IMR-90 (cell line): ENCODE measurements around the gene CCNI.

Experiments
- CTCF ChIP-seq: conservative IDR thresholded peaks from 2 replicates; pipeline ENCODE4 v1.5.1; 2012; ENCODE audit warnings: mild to moderate bottlenecking, low read depth, low read length, improper control_type of control experiment
- POLR2A ChIP-seq: IDR thresholded peaks from 2 replicates; pipeline ENCODE4 v1.6.1; 2012; ENCODE audit warnings: mild to moderate bottlenecking, low read depth, low read length
- RAD21 ChIP-seq: IDR thresholded peaks from 2 replicates; pipeline ENCODE4 v1.6.1; 2012; ENCODE audit warnings: low read length, improper control_type of control experiment
- RCOR1 ChIP-seq: IDR thresholded peaks from 2 replicates; pipeline ENCODE4 v1.6.1; 2012; ENCODE audit warnings: mild to moderate bottlenecking, low read length, improper control_type of control experiment; ENCODE audit not compliant: insufficient replicate concordance
- RFX5 ChIP-seq: IDR thresholded peaks from 2 replicates; pipeline ENCODE4 v1.8.0; 2012; ENCODE audit warnings: low read depth, mild to moderate bottlenecking, low read length, moderate library complexity

DNA sequence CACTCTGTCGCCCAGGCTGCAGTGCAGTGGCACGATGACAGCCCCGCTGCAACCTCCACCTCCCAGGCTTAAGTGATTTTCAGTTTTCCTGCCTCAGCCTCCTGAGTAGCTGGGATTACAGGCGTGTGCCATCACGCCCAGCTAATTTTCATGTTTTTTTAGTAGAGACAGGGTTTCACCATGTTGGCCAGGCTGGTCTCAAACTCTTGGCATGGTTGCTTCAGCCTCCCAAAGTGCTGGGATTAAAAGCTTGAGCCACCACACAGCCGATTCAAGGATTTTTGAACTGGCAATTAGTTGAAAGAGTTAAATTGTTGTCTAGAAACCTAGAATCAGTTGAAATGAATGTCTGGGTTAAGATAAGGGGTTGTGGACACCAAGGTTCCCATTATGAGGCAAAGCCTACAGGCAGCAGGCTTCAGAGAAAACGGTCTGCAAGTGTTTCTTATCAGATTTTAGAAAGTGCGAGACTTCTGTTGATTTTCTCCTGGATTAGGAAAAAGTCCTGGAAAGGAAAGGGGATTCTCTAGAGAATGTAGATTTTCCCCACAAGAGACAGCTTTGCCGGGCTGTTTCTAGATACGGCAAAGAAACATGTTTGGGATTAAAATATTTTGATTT, 8.3 kb upstream of the CCNI start:
- TF ChIP-seq POLR2A (no peak), RAD21 (no peak), CTCF (no peak), RCOR1 (no peak), RFX5 (no peak)
